ENCODE results near the gene ZNF512B.
"Not testable (repeated sequence)": the region's sequence is repeated elsewhere in the genome, so short reads cannot be mapped to it uniquely, and the experiment has no call there.

The ZNF512B gene

GRCh38 chr20:63969838-63970713, at the start of gene ZNF512B:
Gene ZNF512B, minus strand, starts transcription at chr20:63969930. Its CDS starts 1,980 bp downstream, at chr20:63967950.
- DNase-seq (ENCODE audit: low read depth, low spot score), result no peak

- no peak for DNase-seq (ENCODE audit: low read depth, low spot score)
Measured at GRCh38 chr20:64015635-64016034, 45.9 kb upstream of the ZNF512B start.

- not testable (repeated sequence) for DNase-seq (ENCODE audit: low read depth, low spot score)
Measured at GRCh38 chr20:64012385-64013154, 42.8 kb upstream of the ZNF512B start.

GRCh38 chr20:64011366-64011779, 41.6 kb upstream of the ZNF512B start:
- DNase-seq (ENCODE audit: low read depth, low spot score), result no peak

GRCh38 chr20:64010711-64011237, 41.0 kb upstream of the ZNF512B start:
- DNase-seq (ENCODE audit: low read depth, low spot score), result no peak

GRCh38 chr20:64009811-64010387, 40.2 kb upstream of the ZNF512B start:
- no peak for DNase-seq (ENCODE audit: low read depth, low spot score)

GRCh38 chr20:64006902-64007301, 37.2 kb upstream of the ZNF512B start:
- DNase-seq (ENCODE audit: low read depth, low spot score), result no peak

- no peak for DNase-seq (ENCODE audit: low read depth, low spot score)
Measured at GRCh38 chr20:64006490-64006889, 36.8 kb upstream of the ZNF512B start.

- DNase-seq (ENCODE audit: low read depth, low spot score), result no peak
Measured at GRCh38 chr20:64005394-64005793, 35.7 kb upstream of the ZNF512B start.

- DNase-seq (ENCODE audit: low read depth, low spot score), result no peak
Measured at GRCh38 chr20:64003960-64004725, 34.4 kb upstream of the ZNF512B start.

GRCh38 chr20:64001607-64002011, 31.9 kb upstream of the ZNF512B start:
- DNase-seq (ENCODE audit: low read depth, low spot score), result no peak

- DNase-seq (ENCODE audit: low read depth, low spot score), result no peak
Measured at GRCh38 chr20:64000906-64001305, 31.2 kb upstream of the ZNF512B start.

- no peak for DNase-seq (ENCODE audit: low read depth, low spot score)
Measured at GRCh38 chr20:63982937-63983336, 13.2 kb upstream of the ZNF512B start.

- DNase-seq (ENCODE audit: low read depth, low spot score), result peak; percentile 80
Measured at GRCh38 chr20:63980806-63981728, 11.3 kb upstream of the ZNF512B start, which contains the start of gene PRPF6. Gene PRPF6, plus strand, starts transcription at chr20:63981132. Its CDS starts 114 bp downstream, at chr20:63981246.

GRCh38 chr20:63980317-63980805, 10.6 kb upstream of the ZNF512B start:
- DNase-seq (ENCODE audit: low read depth, low spot score), result no peak

- no peak for DNase-seq (ENCODE audit: low read depth, low spot score)
Measured at GRCh38 chr20:63979557-63980316, 10.0 kb upstream of the ZNF512B start, which contains the start of gene SAMD10. Gene SAMD10, minus strand, starts transcription at chr20:63979642. Its CDS starts 175 bp downstream, at chr20:63979467.

- no peak for DNase-seq (ENCODE audit: low read depth, low spot score)
Measured at GRCh38 chr20:63979229-63979556, 9.5 kb upstream of the ZNF512B start.

- DNase-seq (ENCODE audit: low read depth, low spot score), result no peak
Measured at GRCh38 chr20:63978319-63979228, 8.8 kb upstream of the ZNF512B start.

Data from smooth muscle cell of the brain vasculature (primary cell).